GM19468 (cell line): ENCODE measurements around the gene PTPN18.

ENCODE experiments used
- ATAC-seq: cut with Tn5 transposase; IDR thresholded peaks from one replicate; pipeline ENCODE4 v1.9.1; 2021; ENCODE audit warnings: mild to moderate bottlenecking, moderate library complexity, moderate number of reproducible peaks; ENCODE audit not compliant: unreplicated experiment; ENCODE audit errors: extremely low read depth

PTPN18 gene

DNA sequence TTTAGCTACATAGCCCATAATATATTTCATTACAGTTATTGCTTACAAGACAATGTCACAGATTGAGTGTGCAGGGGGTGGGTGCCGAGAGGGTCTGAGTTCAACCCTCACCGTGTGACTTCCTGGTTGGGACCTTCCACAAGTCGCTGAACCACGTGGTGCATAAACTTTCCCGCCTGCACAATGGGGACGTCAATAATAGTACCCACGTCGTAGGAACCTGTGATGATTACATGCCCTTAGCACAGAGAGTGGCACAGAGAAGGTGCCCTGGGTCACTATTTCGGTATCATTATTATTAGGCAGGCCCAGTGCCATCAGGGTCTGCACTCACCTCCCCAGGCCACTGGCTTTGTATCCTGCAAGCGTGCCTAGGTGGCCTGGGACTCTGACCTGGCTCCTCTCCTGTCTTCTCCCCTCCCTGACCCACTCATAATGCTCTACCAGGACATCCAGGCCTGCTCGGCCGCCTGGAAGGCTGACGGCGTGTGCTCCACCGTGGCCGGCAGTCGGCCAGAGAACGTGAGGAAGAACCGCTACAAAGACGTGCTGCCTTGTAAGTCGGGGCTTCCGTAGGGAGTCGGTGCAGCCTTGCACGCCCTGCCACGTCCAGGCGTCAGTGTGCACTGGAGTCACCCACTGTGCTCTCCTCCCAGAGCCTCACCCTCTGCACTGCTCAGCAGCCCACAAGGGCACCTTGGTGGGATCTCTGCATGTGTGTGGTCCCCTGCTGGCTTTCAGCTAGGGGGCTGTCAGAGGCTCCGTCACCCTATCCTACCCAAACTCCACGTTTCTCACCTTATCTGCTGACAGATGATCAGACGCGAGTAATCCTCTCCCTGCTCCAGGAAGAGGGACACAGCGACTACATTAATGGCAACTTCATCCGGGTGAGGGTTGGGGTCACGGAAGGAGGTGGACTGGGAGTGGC lies 2.8 kb downstream of the PTPN18 start:
- no peak for ATAC-seq

DNA sequence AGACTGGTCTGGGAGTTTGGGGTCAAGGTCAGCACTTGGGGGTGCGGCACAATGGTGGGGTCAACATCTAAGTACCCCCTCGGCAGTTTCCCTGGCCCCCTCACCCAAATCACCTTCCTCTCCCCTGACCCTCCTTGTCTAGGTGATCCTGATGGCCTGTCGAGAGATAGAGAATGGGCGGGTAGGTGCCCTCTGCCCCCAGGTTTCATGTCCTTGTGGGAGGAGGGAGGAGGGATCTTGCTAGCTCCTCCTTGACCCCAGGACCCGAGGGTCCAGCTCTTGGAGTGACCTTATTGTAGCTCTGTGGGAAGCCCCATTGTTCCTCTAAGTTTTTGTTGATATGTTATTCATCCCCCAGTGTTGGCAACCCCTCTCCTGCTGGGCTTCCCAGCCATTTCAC lies 3.6 kb downstream of the PTPN18 start:
- ATAC-seq = no peak

DNA sequence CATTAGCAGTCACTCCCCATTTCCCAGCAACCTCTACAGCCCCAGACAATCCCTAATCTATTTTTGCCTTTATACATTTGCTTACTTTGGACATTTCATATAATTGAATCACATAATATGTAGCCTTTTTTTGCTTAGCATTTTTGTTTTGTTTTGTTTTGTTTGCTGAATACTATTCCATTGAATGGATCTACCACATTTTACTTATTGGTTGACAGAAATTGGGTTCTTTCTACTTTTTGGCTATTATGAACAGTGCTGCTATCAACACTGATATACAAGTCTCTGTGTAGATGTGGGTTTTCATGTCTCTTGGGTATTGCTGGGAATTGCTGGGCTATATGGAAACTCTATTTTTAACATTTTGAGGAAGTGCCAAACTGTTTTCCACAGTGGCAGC lies 7.6 kb downstream of the PTPN18 start:
- ATAC-seq = no peak

DNA sequence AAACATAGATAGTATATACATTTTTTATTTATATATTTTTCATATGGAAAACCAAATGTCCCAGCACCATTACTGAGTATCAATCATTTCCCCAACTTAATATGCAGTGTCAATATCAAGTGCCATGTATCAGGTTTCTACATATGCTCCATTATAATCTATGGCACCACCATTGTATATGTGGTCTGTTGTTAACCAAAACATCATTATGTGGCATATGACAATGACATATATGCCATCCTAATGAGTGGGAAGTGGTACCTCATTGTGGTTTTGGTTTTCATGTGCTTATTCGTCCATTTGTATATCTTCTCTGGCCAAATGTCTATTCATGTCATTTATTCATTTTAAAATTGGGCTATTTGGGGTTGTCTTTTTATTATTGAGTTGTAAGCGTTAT lies 9.2 kb downstream of the PTPN18 start:
- no peak for ATAC-seq

DNA sequence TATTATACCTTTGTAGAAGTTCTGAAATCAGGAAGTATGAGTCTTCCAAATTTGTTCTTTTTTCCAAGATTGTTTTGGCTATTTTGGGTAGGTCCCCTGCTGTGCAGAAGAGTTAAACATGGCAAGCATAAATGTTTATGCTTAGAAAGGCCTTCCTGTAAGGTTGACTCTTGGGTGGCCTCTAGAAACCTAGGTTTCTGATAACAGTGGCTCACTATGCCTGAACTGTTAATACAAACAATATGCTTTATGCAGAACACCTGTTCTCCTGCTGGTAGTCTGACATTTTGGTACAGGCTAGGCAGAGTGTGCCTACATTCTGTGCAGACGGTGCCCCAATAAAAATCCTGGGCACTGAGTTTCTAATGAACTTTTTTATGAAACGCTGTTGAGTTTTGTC lies 10.1 kb downstream of the PTPN18 start:
- no peak for ATAC-seq

DNA sequence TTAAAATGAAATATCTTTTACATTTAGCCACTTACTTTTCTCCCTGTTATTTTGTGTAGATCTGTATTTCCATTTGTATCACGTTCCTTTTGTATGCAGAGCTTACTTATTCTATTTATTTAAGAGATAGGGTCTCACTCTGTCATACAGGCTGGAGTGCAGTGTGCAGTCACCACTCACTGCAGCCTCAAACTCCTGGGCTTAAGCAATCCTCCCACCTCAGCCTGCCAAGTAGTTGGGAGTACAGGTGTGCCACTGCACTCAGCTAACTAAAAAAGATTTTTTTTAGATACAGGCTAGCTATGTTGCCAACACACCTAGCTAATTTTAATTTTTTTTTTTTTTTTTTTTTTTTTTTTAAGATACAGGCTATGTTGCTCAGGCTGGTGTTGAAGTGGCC lies 10.9 kb downstream of the PTPN18 start:
- ATAC-seq = no peak

DNA sequence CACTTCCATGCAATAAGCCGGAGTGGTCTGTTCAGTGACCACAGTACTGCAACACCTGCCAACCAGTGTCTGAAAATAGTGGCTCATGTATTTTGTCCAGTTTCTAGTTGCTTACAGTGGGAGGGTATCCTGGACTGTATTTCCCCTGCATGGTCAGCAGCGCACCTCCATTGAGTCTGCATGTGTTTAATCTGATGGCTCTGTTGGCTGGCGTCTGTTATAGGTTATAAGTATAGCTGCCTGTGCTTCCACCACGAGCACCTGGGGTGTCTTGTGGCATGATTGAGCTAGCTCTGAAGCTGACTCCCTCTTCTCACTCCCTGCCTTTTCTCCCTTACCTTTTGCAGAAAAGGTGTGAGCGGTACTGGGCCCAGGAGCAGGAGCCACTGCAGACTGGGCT lies 12.9 kb downstream of the PTPN18 start:
- ATAC-seq = no peak

DNA sequence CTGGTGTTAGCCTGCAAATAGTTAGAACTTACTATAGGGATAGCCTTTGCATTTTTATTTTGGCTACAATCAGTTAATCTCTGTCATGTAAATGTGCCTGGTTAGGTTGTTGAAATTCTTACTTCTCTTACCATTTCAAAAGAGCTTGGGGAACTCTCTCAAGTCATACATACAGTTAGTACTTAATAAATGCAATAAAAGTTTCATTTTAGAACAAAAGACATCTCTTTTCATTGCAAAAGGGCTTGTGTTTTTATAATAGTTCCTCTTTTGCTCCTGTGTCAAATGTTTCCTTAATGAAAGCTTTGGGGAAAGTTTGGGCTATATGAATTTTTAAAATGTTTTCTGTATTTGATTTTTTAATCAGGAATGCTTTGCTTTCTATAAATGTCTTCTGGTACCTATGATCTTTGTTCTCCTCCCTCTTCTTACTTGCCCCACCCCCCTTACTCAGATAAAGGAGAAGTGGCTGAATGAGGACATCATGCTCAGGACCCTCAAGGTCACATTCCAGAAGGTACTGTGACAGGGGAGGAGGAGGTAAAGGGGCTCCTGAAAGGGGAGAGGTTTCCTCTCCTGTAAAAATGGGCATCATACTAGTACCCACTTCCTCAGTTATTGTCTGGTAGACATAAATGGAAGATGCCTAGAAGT lies 13.6 kb downstream of the PTPN18 start:
- ATAC-seq = no peak

DNA sequence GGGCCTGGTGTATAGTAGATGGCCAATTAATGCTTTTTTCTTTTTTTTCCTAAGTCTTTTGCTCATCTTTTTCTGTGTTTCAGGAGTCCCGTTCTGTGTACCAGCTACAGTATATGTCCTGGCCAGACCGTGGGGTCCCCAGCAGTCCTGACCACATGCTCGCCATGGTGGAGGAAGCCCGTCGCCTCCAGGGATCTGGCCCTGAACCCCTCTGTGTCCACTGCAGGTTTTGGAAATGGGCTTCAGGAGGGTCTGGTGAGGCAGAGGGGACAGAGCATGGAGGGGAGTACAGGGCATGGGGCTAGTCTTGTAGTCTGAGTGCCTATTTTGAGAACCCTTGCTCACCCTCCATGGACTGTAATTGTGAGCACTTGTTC lies 14.1 kb downstream of the PTPN18 start:
- ATAC-seq = no peak

DNA sequence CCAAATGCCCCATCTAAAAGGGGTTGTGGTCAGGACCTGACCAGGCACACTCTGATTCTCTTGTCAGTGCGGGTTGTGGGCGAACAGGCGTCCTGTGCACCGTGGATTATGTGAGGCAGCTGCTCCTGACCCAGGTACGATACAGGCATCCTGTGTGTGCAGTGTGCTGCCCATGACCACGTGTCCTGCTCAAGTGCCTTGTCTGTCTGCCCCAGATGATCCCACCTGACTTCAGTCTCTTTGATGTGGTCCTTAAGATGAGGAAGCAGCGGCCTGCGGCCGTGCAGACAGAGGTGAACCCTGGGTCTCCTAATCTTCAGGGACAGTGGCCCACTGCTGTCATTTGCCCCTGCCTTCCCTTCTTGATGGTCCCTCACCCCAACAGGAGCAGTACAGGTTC lies 14.6 kb downstream of the PTPN18 start:
- no peak for ATAC-seq

DNA sequence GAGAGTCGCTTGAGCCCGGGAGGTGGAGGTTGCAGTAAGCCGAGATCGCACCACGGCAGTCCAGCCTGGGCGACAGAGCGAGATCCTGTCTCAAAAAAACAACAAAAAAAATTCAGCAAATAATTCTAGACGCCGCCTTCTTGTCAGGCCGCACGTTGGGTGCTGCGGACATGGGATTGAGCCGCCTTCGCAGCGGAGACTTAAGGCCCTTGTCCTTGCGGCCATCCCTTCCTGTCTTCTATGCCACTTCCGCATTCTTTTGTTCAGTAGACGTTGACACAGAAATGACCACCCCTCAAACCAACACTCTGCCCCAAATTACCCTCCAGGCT lies 15.8 kb downstream of the PTPN18 start:
- peak; percentile 12 for ATAC-seq

DNA sequence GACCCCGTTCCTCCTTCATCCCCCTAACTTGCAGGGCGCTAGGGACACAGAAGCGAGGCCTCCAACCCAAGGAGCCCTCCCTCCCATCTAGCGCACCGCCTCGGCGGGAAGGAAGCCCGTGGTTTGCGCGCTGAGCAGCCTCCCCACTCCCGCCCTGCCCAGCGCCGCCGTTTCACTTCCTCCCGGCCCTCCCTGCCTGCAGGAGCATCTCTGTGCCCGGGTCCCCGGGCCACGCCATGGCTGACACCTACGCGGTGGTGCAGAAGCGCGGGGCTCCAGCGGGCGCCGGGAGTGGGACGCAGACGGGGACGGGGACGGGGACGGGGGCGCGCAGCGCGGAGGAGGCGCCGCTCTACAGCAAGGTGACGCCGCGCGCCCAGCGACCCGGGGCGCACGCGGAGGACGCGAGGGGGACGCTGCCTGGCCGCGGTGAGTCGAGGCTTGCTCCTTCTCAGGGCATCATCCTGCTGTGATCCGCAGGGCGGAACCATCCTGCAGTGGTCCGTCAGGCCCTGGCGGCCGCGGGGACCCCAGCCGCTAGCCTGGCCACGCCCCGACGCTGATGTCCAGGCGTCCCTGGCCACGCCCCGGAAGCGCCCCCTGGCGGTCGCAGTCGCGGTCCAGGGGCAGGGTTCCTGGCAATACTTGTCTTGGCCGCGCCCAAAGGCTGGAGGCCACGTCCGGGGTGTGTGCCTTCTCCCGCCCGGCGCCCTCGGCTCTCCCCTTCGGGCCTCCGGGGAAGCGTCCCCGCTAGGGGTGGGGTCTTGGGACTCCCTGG lies 16.4 kb downstream of the PTPN18 start:
- ATAC-seq = peak; percentile 48

DNA sequence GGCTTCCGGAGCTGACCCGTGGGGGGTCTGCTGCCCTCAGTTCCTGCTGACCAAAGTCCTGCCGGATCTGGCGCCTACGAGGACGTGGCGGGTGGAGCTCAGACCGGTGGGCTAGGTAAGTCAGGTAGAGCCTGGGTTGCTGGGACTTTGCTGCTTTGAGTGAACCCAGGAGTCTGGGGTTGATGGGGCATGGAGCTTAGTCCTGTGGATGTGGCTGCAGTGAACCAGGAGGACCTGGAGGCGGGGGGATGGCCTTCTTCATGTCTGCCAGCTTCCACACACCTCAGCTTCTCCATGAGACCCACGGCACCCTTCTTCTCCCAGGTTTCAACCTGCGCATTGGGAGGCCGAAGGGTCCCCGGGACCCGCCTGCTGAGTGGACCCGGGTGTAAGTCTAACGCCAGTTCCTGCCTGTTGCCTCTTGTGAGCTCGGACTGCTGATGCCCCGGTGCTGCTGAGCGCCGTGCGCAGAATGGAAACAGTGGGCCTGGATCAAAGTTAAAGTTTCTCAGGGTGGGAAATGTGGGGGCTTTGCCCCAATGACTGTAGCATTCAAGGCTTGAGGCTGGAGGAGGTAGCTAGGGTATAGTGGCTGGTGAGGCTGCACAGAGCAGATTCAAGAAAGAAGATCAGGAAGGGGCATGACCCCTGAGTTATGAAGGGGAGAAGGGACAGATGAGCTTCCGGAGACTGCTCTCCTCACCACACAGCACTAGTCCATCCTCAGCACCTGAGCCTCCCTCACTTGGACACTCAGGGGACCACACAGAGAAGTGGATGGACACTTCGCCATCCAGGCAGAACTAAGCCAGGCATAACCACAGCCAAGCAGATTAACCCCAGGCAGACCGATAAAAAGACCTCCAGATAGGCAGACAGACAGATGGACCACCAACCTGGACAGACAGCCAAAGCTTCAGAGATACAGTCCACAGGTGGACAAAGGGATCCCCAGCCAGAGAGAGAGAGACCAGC lies 17.3 kb downstream of the PTPN18 start:
- no peak for ATAC-seq

DNA sequence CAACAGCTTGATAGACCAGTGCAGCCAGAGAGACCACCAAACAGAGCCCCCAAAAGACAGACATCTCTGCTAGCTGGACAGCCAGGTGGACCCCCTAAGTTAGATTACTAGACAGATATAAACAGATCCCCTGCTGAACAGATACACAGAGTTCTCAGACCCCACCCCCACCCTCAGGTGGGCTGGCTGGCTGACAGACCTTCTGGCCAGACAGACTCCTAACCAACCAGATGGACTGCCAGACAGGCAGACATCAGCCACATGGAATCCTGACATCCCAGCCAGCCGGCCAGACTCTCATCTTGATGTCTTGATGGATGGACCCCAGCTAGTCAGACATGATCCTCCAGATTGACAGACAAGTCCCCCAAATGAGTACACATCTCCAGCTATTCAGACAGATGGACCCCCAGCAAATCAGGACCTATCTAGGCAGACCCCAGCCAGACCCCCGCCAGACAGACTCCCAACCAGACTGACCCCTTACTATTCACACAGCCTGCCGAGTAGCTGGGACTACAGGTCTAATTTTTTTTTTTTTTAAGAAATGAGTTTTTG lies 18.0 kb downstream of the PTPN18 start:
- ATAC-seq = no peak

DNA sequence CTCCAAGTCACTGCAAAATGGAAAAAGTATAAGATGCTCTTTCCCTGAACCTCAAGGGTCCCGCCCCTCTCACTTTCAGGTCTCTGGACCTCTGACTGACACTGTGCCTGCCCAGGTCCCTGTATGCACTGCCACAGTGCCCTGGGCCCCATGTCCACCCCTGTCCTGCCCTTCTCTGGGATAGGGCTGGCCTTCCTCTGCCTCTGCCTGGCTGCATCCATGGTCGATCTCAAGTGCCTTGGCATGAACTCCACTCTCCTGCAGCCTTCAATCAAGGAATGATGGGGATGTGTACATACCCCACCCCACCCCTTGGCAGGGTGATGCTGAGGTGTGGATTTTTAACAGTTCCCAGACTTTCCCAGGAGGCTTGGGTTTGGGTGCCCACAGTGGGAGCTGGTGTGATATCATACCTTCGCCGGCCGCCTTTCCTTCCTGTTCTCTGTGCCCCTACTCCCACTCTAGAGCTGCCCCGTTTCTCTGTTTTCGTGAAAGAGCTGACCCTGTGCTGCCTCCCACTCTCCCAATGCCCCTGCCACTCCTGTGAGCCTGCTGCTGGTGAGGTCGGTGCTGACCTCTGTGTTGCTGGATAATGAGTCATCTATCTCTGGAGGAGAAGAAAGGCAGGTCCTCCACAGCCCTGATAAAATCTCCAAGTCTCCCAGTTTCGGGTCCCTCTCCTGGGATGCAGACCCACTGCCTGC lies 18.9 kb downstream of the PTPN18 start:
- ATAC-seq = no peak

DNA sequence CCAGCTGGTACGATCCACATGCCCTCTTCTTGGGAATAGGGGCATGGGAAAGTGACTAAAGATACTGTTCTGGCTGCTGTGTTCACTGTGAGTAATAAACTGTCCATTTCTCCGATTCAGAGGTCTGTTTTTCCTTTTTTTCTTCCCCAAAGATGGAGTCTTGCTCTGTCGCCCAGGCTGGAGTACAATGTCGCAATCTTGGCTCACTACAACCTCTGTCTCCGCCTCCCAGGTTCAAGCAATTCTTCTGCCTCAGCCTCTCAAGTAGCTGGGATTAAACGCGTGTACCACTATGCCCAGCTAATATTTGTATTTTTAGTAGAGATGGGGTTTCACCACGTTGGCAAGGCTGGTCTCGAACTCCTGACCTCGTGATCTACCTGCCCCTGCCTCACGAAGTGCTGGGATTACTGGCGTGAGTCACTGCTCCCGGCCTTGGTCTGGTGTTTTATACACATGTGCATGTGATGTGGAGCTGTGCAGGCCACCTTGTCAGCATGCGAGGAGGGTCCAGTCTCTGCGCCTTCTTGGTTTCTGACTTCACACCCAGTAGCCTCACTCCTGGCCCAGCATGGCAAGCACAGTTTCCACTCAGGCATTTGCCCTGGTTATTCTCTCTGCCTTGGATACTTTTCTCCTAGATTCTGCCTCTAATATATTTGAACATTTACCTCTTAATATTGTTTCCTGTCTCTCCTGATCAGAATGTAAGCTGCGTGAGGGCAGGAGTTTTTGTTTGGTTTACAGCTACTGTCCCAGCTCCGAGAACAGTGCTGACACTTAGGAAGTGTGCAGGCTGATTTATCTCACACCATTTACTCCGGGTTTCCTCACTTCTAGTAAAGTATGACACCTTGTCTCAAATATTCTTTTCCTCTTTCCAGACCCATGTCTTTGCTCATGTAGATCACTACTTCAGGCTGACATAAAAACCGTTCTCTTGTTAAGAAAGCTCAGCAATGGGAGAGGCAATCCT lies 19.7 kb downstream of the PTPN18 start:
- ATAC-seq = no peak

DNA sequence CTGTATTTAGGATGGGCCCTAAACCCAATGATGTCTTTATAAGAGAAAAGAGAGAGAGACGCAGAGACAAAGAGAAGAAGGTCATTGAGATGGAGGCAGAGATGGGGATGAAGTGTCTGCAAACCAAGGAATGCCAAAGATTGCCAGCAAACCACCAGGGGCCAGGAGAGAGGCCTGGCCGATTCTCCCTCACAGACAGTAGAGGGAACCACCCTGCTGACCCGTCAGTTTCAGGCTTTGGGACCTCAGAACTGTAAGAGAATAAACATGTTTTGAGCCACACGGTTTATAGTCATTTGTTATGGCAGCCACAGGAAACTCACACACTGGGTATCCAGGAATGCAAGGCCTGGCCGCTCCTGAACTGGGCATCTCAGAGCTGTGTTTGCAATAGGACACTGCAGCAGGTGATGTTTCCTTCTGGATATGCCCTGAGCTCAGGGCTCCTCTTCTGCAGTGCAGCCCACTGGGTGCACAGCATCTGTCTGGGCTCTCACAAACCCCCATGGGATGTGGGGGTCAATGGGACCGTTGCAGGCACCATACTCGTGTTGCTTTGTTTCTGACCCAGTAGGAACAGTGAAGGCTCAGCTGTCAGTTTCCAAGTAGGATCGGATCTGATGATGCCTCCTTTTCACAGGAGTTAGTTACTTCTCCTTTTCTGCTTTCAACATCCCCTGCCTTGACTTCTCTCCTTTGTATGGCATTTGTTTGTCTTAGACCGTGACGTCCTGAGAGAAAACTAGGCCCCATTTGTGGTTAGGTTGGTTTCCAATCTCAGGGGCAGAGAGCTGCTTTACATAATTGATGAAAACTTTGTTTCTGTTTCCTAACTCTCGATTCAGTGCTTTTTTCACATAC lies 20.8 kb downstream of the PTPN18 start:
- peak; percentile 48 for ATAC-seq
